Articular chondrocyte of knee joint (primary cell): Measurements from ENCODE around the gene TEX264. TPM values are rescaled to one million over a fixed set of nuclear protein-coding genes. Genes with fewer than 3 reads are reported as not detected.

ENCODE experiments used
- small RNA-seq: library from RNA; depleted of rRNA; stranded (forward); fragments of <200 nt; gene quantifications from one replicate; pipeline ENCODE3, GENCODE V24; 2012
- total RNA-seq: library from RNA; depleted of rRNA; stranded (reverse); fragments of >200 nt; gene quantifications from 2 replicates; pipeline ENCODE4 v1.2.3, GENCODE V29; 2012

The TEX264 gene
- 37.8 and 45.6 TPM in 2 replicates for total RNA-seq

GRCh38 chr3:51670823-51671733 lies at the start of gene TEX264:
Gene TEX264 (plus strand): TSS chr3:51671252. CDS start chr3:51674305, 3,053 bp downstream.

GRCh38 chr3:51706788-51707731 lies 36.0 kb downstream of the TEX264 start, which contains the start of gene GRM2:
Gene GRM2 (plus strand): TSS chr3:51707068. CDS start chr3:51708984, 1,916 bp downstream.

Small RNA genes lying within 50 kb of the gene (small RNA-seq; reads per million reads assigned to genes)
- gene RNA5SP132: 27.6 reads per million, percentile 96 among the genes with 10 or more reads in this experiment

Other genes with a start within 250 kb of the TEX264 start
- 14.6 and 16.2 TPM in 2 replicates for gene DCAF1, start 171.2 kb upstream of the TEX264 start, total RNA-seq
- 22.9 and 25.7 TPM in 2 replicates for gene RAD54L2, start 132.5 kb upstream of the TEX264 start, total RNA-seq
- under 0.01 and 0.13 TPM in 2 replicates for gene GRM2, start 35.8 kb downstream of the TEX264 start, total RNA-seq
- gene IQCF6, start 108.0 kb downstream of the TEX264 start, total RNA-seq: not detected in 2 replicates
- gene IQCF2, start 190.4 kb downstream of the TEX264 start, total RNA-seq: not detected in 2 replicates
- not detected in 2 replicates for gene IQCF5, start 204.3 kb downstream of the TEX264 start, total RNA-seq
- gene IQCF1, start 232.1 kb downstream of the TEX264 start, total RNA-seq: not detected in 2 replicates